ENCODE measurements around the gene SRP54. TPM values are rescaled to one million over a fixed set of nuclear protein-coding genes. Genes with fewer than 3 reads are reported as not detected.

Gene SRP54
- total RNA-seq, 1 donor from 2014 or later, result 66.3 TPM

GRCh38 chr14:34964977-34965764, 17.6 kb upstream of the SRP54 start:
- no peak overlapping the region for H3K4me3 ChIP-seq (ENCODE audit: low read depth, low read length)
- no peaks in the 10 kb centered on the region for H3K27me3 ChIP-seq (ENCODE audit: control insufficient read depth, insufficient read depth, low read length)
- no peak for DNase-seq (ENCODE audit: low read depth)
- no peaks in the 10 kb centered on the region for H3K36me3 ChIP-seq (ENCODE audit: control insufficient read depth, insufficient read depth, low read length)
- TF ChIP-seq CTCF (IDR thresholded peaks at IDR 0.05; ENCODE audit: insufficient read depth, low read length, poor library complexity, severe bottlenecking), result no peak

- Histone ChIP-seq H3K36me3 (ENCODE audit: control insufficient read depth, insufficient read depth, low read length) (no peaks in the 10 kb centered on the region), H3K27me3 (ENCODE audit: control insufficient read depth, insufficient read depth, low read length) (no peaks in the 10 kb centered on the region), H3K4me3 (ENCODE audit: low read depth, low read length) (no peak overlapping the region)
- no peak for DNase-seq (ENCODE audit: low read depth)
- no peak for TF ChIP-seq CTCF (IDR thresholded peaks at IDR 0.05; ENCODE audit: insufficient read depth, low read length, poor library complexity, severe bottlenecking)
Observed at GRCh38 chr14:34965912-34966311, 16.9 kb upstream of the SRP54 start.

DNA sequence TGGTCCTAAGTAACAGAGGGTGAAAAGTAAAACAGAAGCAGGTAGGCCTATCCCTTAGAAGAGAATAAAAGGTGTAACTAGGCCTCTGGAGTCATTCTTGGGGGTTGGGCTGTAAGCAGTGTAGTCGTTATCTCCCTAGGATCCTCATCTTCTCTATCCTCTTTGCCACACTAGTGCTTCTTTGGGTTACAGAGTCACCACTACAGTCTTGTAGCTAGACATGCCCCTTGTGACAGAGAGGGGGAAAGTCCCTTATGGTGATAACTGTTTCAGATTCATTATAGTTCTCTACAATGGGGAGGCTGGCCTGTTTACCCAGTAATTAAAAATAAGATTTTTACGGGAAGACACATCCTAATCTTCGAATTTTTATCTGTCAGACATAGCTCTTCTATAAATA, 16.4 kb upstream of the SRP54 start:
- Histone ChIP-seq H3K36me3 (ENCODE audit: control insufficient read depth, insufficient read depth, low read length) (no peaks in the 10 kb centered on the region), H3K4me3 (ENCODE audit: low read depth, low read length) (no peak overlapping the region), H3K27me3 (ENCODE audit: control insufficient read depth, insufficient read depth, low read length) (no peaks in the 10 kb centered on the region)
- no peak for TF ChIP-seq CTCF (IDR thresholded peaks at IDR 0.05; ENCODE audit: insufficient read depth, low read length, poor library complexity, severe bottlenecking)
- DNase-seq (ENCODE audit: low read depth), result no peak

- no peak for TF ChIP-seq CTCF (IDR thresholded peaks at IDR 0.05; ENCODE audit: insufficient read depth, low read length, poor library complexity, severe bottlenecking)
- H3K27me3 ChIP-seq (ENCODE audit: control insufficient read depth, insufficient read depth, low read length), result no peaks in the 10 kb centered on the region
- H3K4me3 ChIP-seq (ENCODE audit: low read depth, low read length), result no peak overlapping the region
- DNase-seq (ENCODE audit: low read depth), result no peak
- no peaks in the 10 kb centered on the region for H3K36me3 ChIP-seq (ENCODE audit: control insufficient read depth, insufficient read depth, low read length)
Observed at GRCh38 chr14:34970665-34971064, 12.1 kb upstream of the SRP54 start.

- DNase-seq (ENCODE audit: low read depth), result no peak
Observed at GRCh38 chr14:34971381-34971780, 11.4 kb upstream of the SRP54 start.

More at GRCh38 chr14:34971381-34971780, 11.4 kb upstream of the SRP54 start:
- H3K36me3 ChIP-seq (ENCODE audit: control insufficient read depth, insufficient read depth, low read length), result no peaks in the 10 kb centered on the region
- no peak overlapping the region for H3K4me3 ChIP-seq (ENCODE audit: low read depth, low read length)
- H3K27me3 ChIP-seq (ENCODE audit: control insufficient read depth, insufficient read depth, low read length), result no peaks in the 10 kb centered on the region
- no peak for TF ChIP-seq CTCF (IDR thresholded peaks at IDR 0.05; ENCODE audit: insufficient read depth, low read length, poor library complexity, severe bottlenecking)
